ENCODE results near the gene HSPA5.

HSPA5 gene

DNA sequence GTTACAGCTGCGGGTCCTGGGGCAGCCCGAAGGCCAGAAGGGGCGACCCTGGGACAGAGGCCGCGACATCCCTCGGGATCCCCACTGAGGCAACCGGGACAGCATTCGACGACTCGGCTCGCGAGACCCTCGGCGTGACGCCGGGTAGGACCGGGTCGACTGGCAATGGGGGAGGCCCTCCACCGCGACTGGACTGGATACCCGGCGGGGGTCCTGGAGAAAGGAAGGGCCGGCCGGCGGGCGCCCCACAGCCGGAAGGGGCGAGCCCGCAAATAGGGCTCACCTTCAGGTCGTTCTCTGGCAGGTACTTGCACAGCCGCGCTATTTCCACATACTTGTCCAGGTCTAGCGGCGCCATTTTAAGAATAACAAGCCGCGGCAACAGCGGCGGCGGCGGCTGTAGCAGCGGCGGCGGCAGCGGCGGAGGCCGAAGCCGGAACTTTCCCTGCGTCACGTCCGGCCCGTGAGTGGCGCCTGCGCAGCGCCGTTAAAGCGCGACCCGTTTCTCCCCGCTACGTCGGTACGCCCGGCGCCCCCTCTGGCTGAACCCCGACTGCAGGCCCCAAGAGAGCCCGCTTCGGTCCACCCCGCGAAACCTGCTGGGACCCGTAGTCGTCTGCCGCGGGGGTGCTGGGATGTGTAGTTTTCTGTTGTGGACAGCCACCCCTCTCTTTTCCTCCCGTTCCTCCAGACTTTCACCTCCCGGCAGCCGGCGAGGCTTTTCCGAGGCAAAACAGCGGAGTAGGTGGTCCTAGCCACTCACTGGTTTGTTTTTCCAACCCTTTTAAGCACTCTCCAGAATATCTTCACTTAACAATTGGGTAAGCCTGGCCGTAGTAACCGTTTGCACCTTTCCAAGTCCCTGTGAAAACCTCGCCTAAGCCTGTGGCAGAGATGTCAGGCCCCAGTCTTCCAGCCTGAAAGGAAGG is 51.5 kb downstream of the HSPA5 start, which contains the start of gene PPP6C:
PPP6C (minus strand) TSS at position 443 of the 929 bp plus-strand sequence; CDS start at position 358, 85 bp downstream.
- DNase-seq = peak; percentile 95

GRCh38 chr9:125189011-125189360 is 52.2 kb downstream of the HSPA5 start:
- no peak for DNase-seq

All from fibroblast of skin of right quadriceps (primary cell).